GM12872 (cell line): ENCODE measurements around the gene STMN1.

ENCODE experiments used
- TF ChIP-seq, protein P1 (sequence below): IDR thresholded peaks from 3 replicates; pipeline ENCODE4 v1.5.1; 2011; ENCODE audit warnings: low read depth, mild to moderate bottlenecking, low read length, moderate library complexity; ENCODE audit not compliant: insufficient read depth

The STMN1 gene

DNA sequence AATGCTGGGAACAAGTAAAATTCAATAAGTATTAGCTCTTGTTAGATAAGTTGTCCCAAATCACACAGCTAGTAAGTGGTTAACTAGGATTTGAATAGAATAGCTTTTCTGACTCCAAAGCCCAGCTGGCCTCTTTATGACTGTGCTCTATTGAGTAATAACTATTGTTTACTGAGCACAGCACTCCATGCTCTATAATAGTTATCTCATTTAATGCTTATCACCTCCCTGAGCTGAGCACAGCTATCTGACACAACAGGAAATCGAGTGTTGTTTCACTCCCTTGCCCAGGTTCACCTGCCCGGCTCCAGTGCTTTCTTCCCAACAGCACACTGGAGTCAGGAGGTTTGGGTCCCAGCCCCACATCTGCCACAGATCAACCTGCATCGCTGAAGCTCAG lies 38.8 kb upstream of the STMN1 start:
- TF ChIP-seq, protein P1, sequence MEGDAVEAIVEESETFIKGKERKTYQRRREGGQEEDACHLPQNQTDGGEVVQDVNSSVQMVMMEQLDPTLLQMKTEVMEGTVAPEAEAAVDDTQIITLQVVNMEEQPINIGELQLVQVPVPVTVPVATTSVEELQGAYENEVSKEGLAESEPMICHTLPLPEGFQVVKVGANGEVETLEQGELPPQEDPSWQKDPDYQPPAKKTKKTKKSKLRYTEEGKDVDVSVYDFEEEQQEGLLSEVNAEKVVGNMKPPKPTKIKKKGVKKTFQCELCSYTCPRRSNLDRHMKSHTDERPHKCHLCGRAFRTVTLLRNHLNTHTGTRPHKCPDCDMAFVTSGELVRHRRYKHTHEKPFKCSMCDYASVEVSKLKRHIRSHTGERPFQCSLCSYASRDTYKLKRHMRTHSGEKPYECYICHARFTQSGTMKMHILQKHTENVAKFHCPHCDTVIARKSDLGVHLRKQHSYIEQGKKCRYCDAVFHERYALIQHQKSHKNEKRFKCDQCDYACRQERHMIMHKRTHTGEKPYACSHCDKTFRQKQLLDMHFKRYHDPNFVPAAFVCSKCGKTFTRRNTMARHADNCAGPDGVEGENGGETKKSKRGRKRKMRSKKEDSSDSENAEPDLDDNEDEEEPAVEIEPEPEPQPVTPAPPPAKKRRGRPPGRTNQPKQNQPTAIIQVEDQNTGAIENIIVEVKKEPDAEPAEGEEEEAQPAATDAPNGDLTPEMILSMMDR: no peak

DNA sequence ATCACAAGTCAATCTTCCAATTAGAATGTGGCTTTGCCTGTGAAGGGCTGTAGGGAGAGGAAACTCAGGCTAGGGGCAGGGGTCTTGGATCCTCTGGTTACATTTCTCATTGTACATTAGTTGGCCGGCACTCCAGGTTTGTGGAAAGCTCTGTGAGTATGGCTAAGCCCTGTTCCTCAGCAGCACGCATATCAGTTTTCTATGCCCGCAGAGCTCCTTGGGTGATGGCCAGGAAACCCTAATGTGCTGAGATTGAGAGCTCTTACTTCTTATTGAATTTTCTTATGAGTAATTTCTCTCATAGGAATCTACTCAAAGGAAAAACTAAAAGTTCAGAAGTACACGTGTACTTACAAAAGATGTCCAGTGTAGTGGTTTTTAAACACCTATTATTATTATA lies 30.7 kb upstream of the STMN1 start:
- TF ChIP-seq, protein P1: no peak

DNA sequence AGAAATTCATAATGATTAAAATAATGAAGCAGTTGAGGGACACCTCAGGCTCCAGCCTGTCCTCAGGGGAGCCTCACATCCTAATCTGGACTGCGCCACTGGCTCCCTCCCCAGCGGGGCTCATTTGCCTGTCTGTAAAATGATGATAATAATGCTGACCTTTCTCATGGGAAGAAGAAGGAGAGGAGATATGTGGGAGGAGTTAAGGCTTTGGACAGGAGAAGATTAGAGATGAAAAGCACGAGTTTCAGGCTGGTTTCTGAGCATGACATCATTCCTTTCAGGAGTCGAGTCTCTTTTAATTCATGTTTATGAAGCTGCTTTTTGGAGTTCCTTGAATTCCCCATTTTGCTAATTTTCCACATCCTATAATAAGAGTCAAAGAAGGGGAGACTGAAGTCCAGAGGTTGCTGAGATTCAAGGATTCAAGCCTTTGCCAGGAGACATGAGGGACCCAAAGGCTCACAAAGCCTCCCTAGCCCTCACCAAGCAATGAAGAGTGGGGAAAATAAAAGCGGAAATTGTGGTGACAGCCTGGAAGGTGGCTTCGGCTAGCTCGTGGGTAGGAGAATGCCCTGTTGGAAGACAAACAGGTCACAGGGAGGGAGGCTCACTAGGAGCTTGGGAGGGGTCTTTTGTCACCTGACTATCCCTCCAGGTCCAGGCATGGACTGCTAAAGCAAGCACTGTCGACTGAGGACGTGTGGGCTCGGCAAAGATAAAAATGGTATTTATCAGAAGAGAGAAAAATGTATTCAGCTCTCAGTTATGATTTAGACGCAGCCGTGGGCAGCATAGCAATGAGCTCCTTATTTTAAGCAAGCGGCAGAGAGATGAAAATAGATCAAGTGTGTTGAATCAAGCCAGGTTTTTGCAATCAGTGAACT lies 27.5 kb upstream of the STMN1 start:
- TF ChIP-seq, protein P1: no peak

DNA sequence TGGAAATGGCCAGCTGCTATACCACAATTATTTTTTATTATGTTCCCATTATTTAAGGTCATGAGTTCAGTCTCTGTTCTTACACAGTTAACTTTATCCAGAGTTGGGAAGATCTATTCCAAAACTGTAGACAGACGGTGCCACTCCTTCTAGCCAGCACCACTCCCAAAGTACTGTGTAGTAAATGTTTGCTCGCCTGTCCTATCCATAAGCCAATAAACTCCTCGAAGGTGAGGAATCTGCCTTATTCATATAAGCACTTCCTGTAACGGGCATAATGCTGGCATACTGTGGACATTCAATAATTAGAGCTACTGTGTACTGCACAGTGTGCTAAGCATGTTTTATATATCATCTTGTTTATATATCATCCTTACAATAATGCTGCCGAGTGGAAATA lies 26.1 kb upstream of the STMN1 start:
- TF ChIP-seq, protein P1: no peak

DNA sequence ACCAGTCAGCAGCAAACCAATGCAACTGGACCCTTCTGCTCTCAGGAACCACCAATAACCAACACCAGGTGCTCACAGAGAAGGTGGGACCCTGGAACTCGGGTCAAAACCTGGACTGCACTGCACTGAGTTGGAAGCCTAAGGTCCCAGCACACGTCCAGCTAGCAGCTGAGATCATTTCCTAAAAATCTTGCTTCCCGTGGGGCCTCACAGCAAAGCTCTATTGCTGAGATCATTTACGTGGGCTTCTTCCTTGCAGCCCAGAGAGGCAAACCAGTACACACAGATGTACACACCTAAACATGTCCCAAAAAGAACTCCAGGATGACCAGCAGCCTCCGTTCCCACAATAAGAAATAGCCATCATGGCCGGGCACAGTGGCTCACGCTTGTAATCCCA lies 22.8 kb upstream of the STMN1 start:
- TF ChIP-seq, protein P1: no peak

DNA sequence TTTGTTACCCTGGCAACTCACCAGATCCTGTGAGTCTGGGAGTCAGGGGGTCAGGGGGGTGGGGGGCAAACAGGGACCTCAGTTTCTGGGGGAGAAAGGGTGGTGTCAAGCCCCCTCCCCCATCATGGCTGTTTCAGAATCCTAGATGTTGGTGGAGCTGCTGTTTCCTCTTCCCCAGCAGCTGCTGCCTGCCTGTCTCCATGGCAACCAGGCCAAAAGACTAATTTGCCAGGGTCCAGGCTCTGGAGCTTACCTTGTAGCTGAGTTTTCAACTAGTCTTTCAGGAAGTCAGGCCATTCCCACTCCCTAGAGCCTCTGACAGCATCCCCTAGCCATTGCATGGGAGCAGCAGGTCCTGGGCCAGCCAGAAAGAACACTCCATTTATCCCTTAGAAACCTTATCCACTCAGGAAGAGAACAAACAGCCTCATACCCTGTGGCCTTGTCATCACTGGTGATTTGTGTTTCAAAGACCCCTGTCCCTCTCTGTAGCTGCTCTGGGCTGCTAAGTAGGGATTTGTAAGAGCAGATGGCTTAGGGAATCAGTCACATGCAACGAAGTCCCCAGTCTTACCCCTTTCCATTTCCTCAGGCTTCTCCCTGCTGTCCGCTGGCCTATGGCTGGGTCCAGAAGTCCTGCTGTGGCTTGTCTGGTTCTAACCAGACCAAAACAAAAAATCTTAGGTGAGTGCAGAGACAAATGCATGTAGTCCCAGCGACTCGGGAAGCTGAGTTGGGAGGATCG lies 21.5 kb upstream of the STMN1 start:
- TF ChIP-seq, protein P1: no peak

DNA sequence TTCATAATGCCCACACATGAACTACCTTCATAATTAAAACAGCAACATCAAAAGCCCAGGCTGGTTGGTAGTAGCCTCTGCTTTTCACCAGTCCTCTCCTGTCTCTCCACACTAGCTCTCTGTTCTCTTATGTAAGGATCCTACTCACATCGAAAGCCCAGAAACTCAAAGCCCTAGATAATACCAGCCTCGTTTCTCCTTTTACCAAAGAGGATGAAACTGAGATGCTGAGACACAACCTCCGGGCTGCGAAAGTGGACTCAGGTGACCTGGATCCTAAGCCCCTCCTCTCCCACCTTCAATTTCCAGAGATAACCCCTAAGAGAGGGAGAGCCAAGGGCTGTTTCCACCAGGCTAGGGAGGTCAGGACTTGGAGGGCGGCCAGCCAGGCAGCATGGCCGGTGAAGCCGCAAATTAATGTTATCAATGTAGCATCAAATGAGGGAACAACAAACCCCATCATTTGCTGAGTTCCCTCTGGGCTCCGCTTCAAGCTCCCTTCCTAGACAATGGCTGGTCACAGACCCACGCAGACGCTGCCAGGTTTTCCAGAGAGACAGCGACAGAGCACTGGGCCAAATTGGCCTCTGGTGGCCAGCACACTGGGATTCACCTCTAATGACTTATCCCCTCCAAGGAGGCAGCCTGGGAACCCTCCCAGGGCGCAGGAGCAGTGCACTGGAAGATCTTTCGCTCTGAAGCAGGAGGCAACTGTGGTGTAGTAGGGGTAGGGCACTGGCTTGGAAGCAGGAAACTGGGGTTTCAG lies 20.7 kb upstream of the STMN1 start:
- TF ChIP-seq, protein P1: no peak
